A549 (cell line): ENCODE measurements around the gene TTLL1.

ENCODE experiments used
- CHD2 ChIP-seq: fragments of 150-350 bp; IDR thresholded peaks from 2 replicates; pipeline ENCODE4 v1.6.1; 2014; ENCODE audit warnings: low read length; ENCODE audit not compliant: partially characterized antibody
- EP300 ChIP-seq, 2 experiments: fragments of >200 bp; sonication (Bioruptor Twin); formaldehyde crosslinking; IDR thresholded peaks; 2 replicates in 1 of 2; 3 replicates in 1 of 2; pipeline ENCODE4 v1.6.1; 2016 to 2017
- JUN ChIP-seq, 2 experiments: fragments of >200 bp; sonication (Bioruptor Twin); formaldehyde crosslinking; IDR thresholded peaks; 2 replicates in 1 of 2; 3 replicates in 1 of 2; pipeline ENCODE4 v1.6.1; 2016 to 2017
- KDM5A ChIP-seq: fragments of 200-600 bp; sonication (generic); IDR thresholded peaks from 2 replicates; pipeline ENCODE4 v1.6.1; 2016; ENCODE audit warnings: antibody characterized with exemption, mild to moderate bottlenecking
- POLR2A ChIP-seq: IDR thresholded peaks from 2 replicates; pipeline ENCODE4 v1.6.1; 2012; ENCODE audit warnings: mild to moderate bottlenecking, low read length
- RAD21 ChIP-seq, 2 experiments: fragments of >200 bp in 1 of 2; sonication (Bioruptor Twin) in 1 of 2; formaldehyde crosslinking in 1 of 2; IDR thresholded peaks in 1 of 2; conservative IDR thresholded peaks in 1 of 2; 2 replicates in 1 of 2; 3 replicates in 1 of 2; pipeline ENCODE4 v1.6.1; 2012 to 2018; ENCODE audit warnings: inconsistent platforms in 1 of 2
- SMC3 ChIP-seq: fragments of >200 bp; sonication (Bioruptor Twin); formaldehyde crosslinking; IDR thresholded peaks from 3 replicates; pipeline ENCODE4 v1.6.1; 2018; ENCODE audit warnings: inconsistent platforms
- SREBF2 ChIP-seq: fragments of 450-650 bp; IDR thresholded peaks from 2 replicates; pipeline ENCODE4 v1.6.1; 2014; ENCODE audit warnings: mild to moderate bottlenecking, moderate library complexity
- USF2 ChIP-seq: fragments of 450-650 bp; IDR thresholded peaks from 2 replicates; pipeline ENCODE4 v1.6.1; 2014; ENCODE audit warnings: antibody characterized with exemption
- TF ChIP-seq, protein P1 (sequence below): IDR thresholded peaks from 2 replicates; pipeline ENCODE4 v1.6.1; 2012
- TF ChIP-seq, protein P2 (sequence below): fragments of >200 bp; sonication (Bioruptor Twin); formaldehyde crosslinking; IDR thresholded peaks from 3 replicates; pipeline ENCODE4 v1.5.1; 2016

GRCh38 chr22:43101306-43101705 lies 12.1 kb upstream of the TTLL1 start:
- TF ChIP-seq, protein P1, sequence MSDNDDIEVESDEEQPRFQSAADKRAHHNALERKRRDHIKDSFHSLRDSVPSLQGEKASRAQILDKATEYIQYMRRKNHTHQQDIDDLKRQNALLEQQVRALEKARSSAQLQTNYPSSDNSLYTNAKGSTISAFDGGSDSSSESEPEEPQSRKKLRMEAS = no peak
- no peak for TF ChIP-seq JUN (IDR thresholded peaks at IDR 0.05)
- TF ChIP-seq USF2 = no peak
- no peak for TF ChIP-seq KDM5A
- TF ChIP-seq, protein P2, sequence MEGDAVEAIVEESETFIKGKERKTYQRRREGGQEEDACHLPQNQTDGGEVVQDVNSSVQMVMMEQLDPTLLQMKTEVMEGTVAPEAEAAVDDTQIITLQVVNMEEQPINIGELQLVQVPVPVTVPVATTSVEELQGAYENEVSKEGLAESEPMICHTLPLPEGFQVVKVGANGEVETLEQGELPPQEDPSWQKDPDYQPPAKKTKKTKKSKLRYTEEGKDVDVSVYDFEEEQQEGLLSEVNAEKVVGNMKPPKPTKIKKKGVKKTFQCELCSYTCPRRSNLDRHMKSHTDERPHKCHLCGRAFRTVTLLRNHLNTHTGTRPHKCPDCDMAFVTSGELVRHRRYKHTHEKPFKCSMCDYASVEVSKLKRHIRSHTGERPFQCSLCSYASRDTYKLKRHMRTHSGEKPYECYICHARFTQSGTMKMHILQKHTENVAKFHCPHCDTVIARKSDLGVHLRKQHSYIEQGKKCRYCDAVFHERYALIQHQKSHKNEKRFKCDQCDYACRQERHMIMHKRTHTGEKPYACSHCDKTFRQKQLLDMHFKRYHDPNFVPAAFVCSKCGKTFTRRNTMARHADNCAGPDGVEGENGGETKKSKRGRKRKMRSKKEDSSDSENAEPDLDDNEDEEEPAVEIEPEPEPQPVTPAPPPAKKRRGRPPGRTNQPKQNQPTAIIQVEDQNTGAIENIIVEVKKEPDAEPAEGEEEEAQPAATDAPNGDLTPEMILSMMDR = no peak
- TF ChIP-seq EP300 (IDR thresholded peaks at IDR 0.05) = no peak
- no peak for TF ChIP-seq POLR2A
- TF ChIP-seq SMC3 = no peak
- no peak for TF ChIP-seq SREBF2
- TF ChIP-seq RAD21 (conservative IDR thresholded peaks at IDR 0.05 in 1 of 2, IDR thresholded peaks at IDR 0.05 in 1 of 2) = no peak
- TF ChIP-seq CHD2 = no peak
